Trophoblast cell (in vitro differentiated cells and primary cell): ENCODE data around the gene CLDN9.

Source experiments
- DNase-seq, 2 donors: peaks; one replicate each; pipeline ENCODE4 v3.0.0-alpha.2; 2016
- H2AFZ ChIP-seq: 2 replicates; pipeline ENCODE4 v1.6.1; 2013; ENCODE audit warnings: low read length, moderate library complexity, mild to moderate bottlenecking; ENCODE audit not compliant: insufficient read depth, poor library complexity
- H2AK5ac ChIP-seq: 2 replicates; pipeline ENCODE4 v1.6.1; 2013; ENCODE audit warnings: mild to moderate bottlenecking, low read length
- H2BK120ac ChIP-seq: 2 replicates; pipeline ENCODE4 v1.6.1; 2013; ENCODE audit warnings: low read length, mild to moderate bottlenecking, moderate library complexity; ENCODE audit not compliant: insufficient read depth, poor library complexity
- H2BK12ac ChIP-seq: 2 replicates; pipeline ENCODE4 v1.6.1; 2013; ENCODE audit warnings: mild to moderate bottlenecking, low read length, moderate library complexity
- H2BK5ac ChIP-seq: 2 replicates; pipeline ENCODE4 v1.6.1; 2013; ENCODE audit warnings: low read length, low read depth, moderate library complexity, mild to moderate bottlenecking; ENCODE audit not compliant: poor library complexity
- H3K14ac ChIP-seq: 2 replicates; pipeline ENCODE4 v1.6.1; 2013; ENCODE audit warnings: mild to moderate bottlenecking, low read length
- H3K18ac ChIP-seq: 2 replicates; pipeline ENCODE4 v1.6.1; 2013; ENCODE audit warnings: mild to moderate bottlenecking, low read length
- H3K23ac ChIP-seq: 2 replicates; pipeline ENCODE4 v1.6.1; 2013; ENCODE audit warnings: low read length
- H3K27ac ChIP-seq: 2 replicates; pipeline ENCODE4 v1.5.1; 2013; ENCODE audit warnings: low read depth, mild to moderate bottlenecking, inconsistent platforms, low read length, moderate library complexity
- H3K27me3 ChIP-seq: 2 replicates; pipeline ENCODE4 v1.6.1; 2013; ENCODE audit warnings: inconsistent platforms, mild to moderate bottlenecking, low read length, moderate library complexity; ENCODE audit not compliant: insufficient read depth
- H3K36me3 ChIP-seq, 2 experiments: 1 replicate in 1 of 2; 2 replicates in 1 of 2; pipeline ENCODE4 v1.6.1; 2013; ENCODE audit warnings: low read length in 2 of 2, mild to moderate bottlenecking in 2 of 2, moderate library complexity in 1 of 2; ENCODE audit not compliant: insufficient read depth in 2 of 2, control insufficient read depth in 1 of 2
- H3K4ac ChIP-seq: 2 replicates; pipeline ENCODE4 v1.6.1; 2013; ENCODE audit warnings: low read depth, mild to moderate bottlenecking, low read length, moderate library complexity
- H3K4me1 ChIP-seq, 2 experiments: 1 replicate in 1 of 2; 2 replicates in 1 of 2; pipeline ENCODE4 v1.6.1; 2013; ENCODE audit warnings: low read length in 2 of 2, mild to moderate bottlenecking in 2 of 2, moderate library complexity in 1 of 2; ENCODE audit not compliant: insufficient read depth in 2 of 2, control insufficient read depth in 1 of 2
- H3K4me2 ChIP-seq: 2 replicates; pipeline ENCODE4 v1.6.1; 2013; ENCODE audit warnings: inconsistent platforms, mild to moderate bottlenecking, low read length, moderate library complexity
- H3K4me3 ChIP-seq: 2 replicates; pipeline ENCODE4 v1.5.1; 2013; ENCODE audit warnings: mild to moderate bottlenecking, low read depth, low read length, inconsistent platforms
- H3K79me1 ChIP-seq: one replicate; pipeline ENCODE4 v1.6.1; 2013; ENCODE audit warnings: low read length
- H3K79me2 ChIP-seq: 2 replicates; pipeline ENCODE4 v1.6.1; 2013; ENCODE audit warnings: low read length, mild to moderate bottlenecking; ENCODE audit not compliant: control insufficient read depth, insufficient read depth, poor library complexity
- H3K9ac ChIP-seq: 2 replicates; pipeline ENCODE4 v1.6.1; 2013; ENCODE audit warnings: mild to moderate bottlenecking, low read length
- H3K9me3 ChIP-seq: 2 replicates; pipeline ENCODE4 v1.6.1; 2013; ENCODE audit warnings: low read depth, mild to moderate bottlenecking, control low read depth, inconsistent platforms, low read length; ENCODE audit not compliant: insufficient read depth
- H4K12ac ChIP-seq: 2 replicates; pipeline ENCODE4 v1.6.1; 2013; ENCODE audit warnings: low read depth, mild to moderate bottlenecking, low read length, moderate library complexity
- H4K8ac ChIP-seq: 2 replicates; pipeline ENCODE4 v1.6.1; 2013; ENCODE audit warnings: low read depth, mild to moderate bottlenecking, low read length, moderate library complexity
- H4K91ac ChIP-seq: one replicate; pipeline ENCODE4 v1.6.1; 2013; ENCODE audit warnings: low read depth, mild to moderate bottlenecking, low read length, moderate library complexity
- WGBS: extraction: QIAGEN DNeasy Blood & Tissue Kit; methylation state at CpG from one replicate; pipeline ENCODE4 v1.1.7; 2013; ENCODE audit warnings: missing lambda C conversion rate; ENCODE audit not compliant: insufficient read length, insufficient coverage; ENCODE audit errors: extremely low coverage; 5-methylcytosine and 5-hydroxymethylcytosine counted together

CLDN9 gene

GRCh38 chr16:2971134-2971984 lies 41.4 kb upstream of the CLDN9 start:
- no peak overlapping the region for H2AK5ac ChIP-seq
- H4K8ac ChIP-seq = no peak overlapping the region
- no peak overlapping the region for H2BK12ac ChIP-seq
- H3K36me3 ChIP-seq = peaks cover 44 to 46% of the 10 kb centered on the region in 2 experiments
- no peak overlapping the region for H3K23ac ChIP-seq
- WGBS = no CpG with 5 or more reads among the region's 35 CpGs
- H2AFZ ChIP-seq = no peak overlapping the region
- H2BK5ac ChIP-seq = no peak overlapping the region
- peaks cover 2% of the 10 kb centered on the region for H3K79me2 ChIP-seq
- no peak overlapping the region for H2BK120ac ChIP-seq
- H3K27ac ChIP-seq = no peak overlapping the region
- H3K9me3 ChIP-seq = no peaks in the 10 kb centered on the region
- no peak overlapping the region for H3K4me2 ChIP-seq
- no peak overlapping the region for H3K4ac ChIP-seq
- no peak overlapping the region for H3K18ac ChIP-seq
- H3K79me1 ChIP-seq = peaks cover 5% of the 10 kb centered on the region
- H4K91ac ChIP-seq = no peak overlapping the region
- no peak overlapping the region for H3K9ac ChIP-seq
- peaks cover 12 to 20% of the 10 kb centered on the region in 2 experiments for H3K4me1 ChIP-seq
- H4K12ac ChIP-seq = no peak overlapping the region
- no peak overlapping the region for H3K4me3 ChIP-seq
- no peaks in the 10 kb centered on the region for H3K27me3 ChIP-seq
- no peak overlapping the region for H3K14ac ChIP-seq
- DNase-seq = no peak

- Histone ChIP-seq H3K18ac (no peak overlapping the region), H4K12ac (no peak overlapping the region), H2AK5ac (no peak overlapping the region), H2AFZ (no peak overlapping the region), H3K27me3 (no peaks in the 10 kb centered on the region), H3K79me1 (peaks cover 5% of the 10 kb centered on the region), H4K8ac (no peak overlapping the region), H4K91ac (no peak overlapping the region), H3K23ac (no peak overlapping the region), H2BK120ac (no peak overlapping the region), H3K9me3 (no peaks in the 10 kb centered on the region), H3K9ac (no peak overlapping the region), H3K27ac (no peak overlapping the region), H2BK12ac (no peak overlapping the region), H3K14ac (no peak overlapping the region), H3K79me2 (peaks cover 2% of the 10 kb centered on the region), H3K4ac (no peak overlapping the region), H3K36me3 (peaks cover 49 to 54% of the 10 kb centered on the region in 2 experiments), H3K4me3 (no peak overlapping the region), H3K4me1 (peaks cover 12 to 20% of the 10 kb centered on the region in 2 experiments), H2BK5ac (no peak overlapping the region), H3K4me2 (no peak overlapping the region)
- no CpG with 5 or more reads among the region's 15 CpGs for WGBS
- no peak for DNase-seq
Measured at GRCh38 chr16:2971985-2972784, 40.5 kb upstream of the CLDN9 start.

- Histone ChIP-seq H3K14ac (no peak overlapping the region), H3K27me3 (no peaks in the 10 kb centered on the region), H3K4me2 (no peak overlapping the region), H3K9ac (no peak overlapping the region), H3K18ac (no peak overlapping the region), H3K4me3 (no peak overlapping the region), H3K9me3 (no peaks in the 10 kb centered on the region), H2AK5ac (no peak overlapping the region), H3K79me1 (peaks cover 5% of the 10 kb centered on the region), H2BK5ac (no peak overlapping the region), H3K4ac (no peak overlapping the region), H3K4me1 (peaks cover 12 to 20% of the 10 kb centered on the region in 2 experiments), H4K8ac (no peak overlapping the region), H2AFZ (no peak overlapping the region), H3K79me2 (peaks cover 2% of the 10 kb centered on the region), H3K36me3 (peaks cover 55 to 62% of the 10 kb centered on the region in 2 experiments), H4K91ac (no peak overlapping the region), H4K12ac (no peak overlapping the region), H3K23ac (no peak overlapping the region), H3K27ac (no peak overlapping the region), H2BK12ac (no peak overlapping the region), H2BK120ac (no peak overlapping the region)
- no CpG with 5 or more reads among the region's 5 CpGs for WGBS
- DNase-seq = no peak
Measured at GRCh38 chr16:2973093-2973492, 39.6 kb upstream of the CLDN9 start.

- no peak overlapping the region for H3K4me3 ChIP-seq
- peaks cover 9 to 16% of the 10 kb centered on the region in 2 experiments for H3K4me1 ChIP-seq
- peaks cover 5% of the 10 kb centered on the region for H3K79me1 ChIP-seq
- H3K36me3 ChIP-seq = peaks cover 55 to 64% of the 10 kb centered on the region in 2 experiments
- no peak overlapping the region for H4K8ac ChIP-seq
- H3K23ac ChIP-seq = no peak overlapping the region
- no CpG with 5 or more reads among the region's 17 CpGs for WGBS
- no peak overlapping the region for H3K9ac ChIP-seq
- H2BK120ac ChIP-seq = no peak overlapping the region
- no peaks in the 10 kb centered on the region for H3K27me3 ChIP-seq
- DNase-seq = no peak
- no peak overlapping the region for H3K27ac ChIP-seq
- H2AFZ ChIP-seq = no peak overlapping the region
- H2AK5ac ChIP-seq = no peak overlapping the region
- H3K18ac ChIP-seq = no peak overlapping the region
- H3K4me2 ChIP-seq = no peak overlapping the region
- H3K4ac ChIP-seq = no peak overlapping the region
- H4K12ac ChIP-seq = no peak overlapping the region
- no peak overlapping the region for H2BK12ac ChIP-seq
- H3K79me2 ChIP-seq = peaks cover 2% of the 10 kb centered on the region
- no peaks in the 10 kb centered on the region for H3K9me3 ChIP-seq
- H4K91ac ChIP-seq = no peak overlapping the region
- H2BK5ac ChIP-seq = no peak overlapping the region
- H3K14ac ChIP-seq = no peak overlapping the region
Measured at GRCh38 chr16:2973605-2974318, 39.0 kb upstream of the CLDN9 start.
